TTC549 (cell line): ENCODE data around the gene NCS1.
"Not testable (repeated sequence)": the region's sequence is repeated elsewhere in the genome, so short reads cannot be mapped to it uniquely, and the experiment has no call there.

Source experiments
- FAIRE-seq: peaks from 2 replicates; lab custom pipeline; 2012; peaks lifted over from hg19 to GRCh38; lab: Jason Lieb, UNC

NCS1 gene

GRCh38 chr9:130240410-130241197 is 68.4 kb downstream of the NCS1 start:
- no peak for FAIRE-seq

GRCh38 chr9:130241198-130241535 is 69.0 kb downstream of the NCS1 start:
- no peak for FAIRE-seq

- FAIRE-seq = no peak
These were observed 70.2 kb downstream of the NCS1 start for GRCh38 chr9:130242270-130243014.

GRCh38 chr9:130243015-130243881 is 71.0 kb downstream of the NCS1 start:
- FAIRE-seq = no peak

- no peak for FAIRE-seq
These were observed 71.6 kb downstream of the NCS1 start for GRCh38 chr9:130243882-130244170.

GRCh38 chr9:130244548-130245165 is 72.5 kb downstream of the NCS1 start:
- FAIRE-seq = no peak

GRCh38 chr9:130245474-130245873 is 73.3 kb downstream of the NCS1 start:
- no peak for FAIRE-seq

- no peak for FAIRE-seq
These were observed 73.9 kb downstream of the NCS1 start for GRCh38 chr9:130246126-130246525.

GRCh38 chr9:130254747-130255630 is 82.8 kb downstream of the NCS1 start:
- FAIRE-seq = no peak

GRCh38 chr9:130255631-130256134 is 83.5 kb downstream of the NCS1 start:
- FAIRE-seq = no peak

- no peak for FAIRE-seq
These were observed 84.4 kb downstream of the NCS1 start for GRCh38 chr9:130256644-130257043.

- not testable (repeated sequence) for FAIRE-seq
These were observed 85.9 kb downstream of the NCS1 start for GRCh38 chr9:130258137-130258536.

- FAIRE-seq = no peak
These were observed 86.8 kb downstream of the NCS1 start for GRCh38 chr9:130259044-130259443.

GRCh38 chr9:130260816-130261765 is 88.9 kb downstream of the NCS1 start:
- no peak for FAIRE-seq

- FAIRE-seq = no peak
These were observed 90.0 kb downstream of the NCS1 start for GRCh38 chr9:130262061-130262745.

- no peak for FAIRE-seq
These were observed 90.6 kb downstream of the NCS1 start for GRCh38 chr9:130262771-130263170.

GRCh38 chr9:130263601-130264413 is 91.6 kb downstream of the NCS1 start:
- no peak for FAIRE-seq
